ENCODE results near the gene NSUN4.

The NSUN4 gene

DNA sequence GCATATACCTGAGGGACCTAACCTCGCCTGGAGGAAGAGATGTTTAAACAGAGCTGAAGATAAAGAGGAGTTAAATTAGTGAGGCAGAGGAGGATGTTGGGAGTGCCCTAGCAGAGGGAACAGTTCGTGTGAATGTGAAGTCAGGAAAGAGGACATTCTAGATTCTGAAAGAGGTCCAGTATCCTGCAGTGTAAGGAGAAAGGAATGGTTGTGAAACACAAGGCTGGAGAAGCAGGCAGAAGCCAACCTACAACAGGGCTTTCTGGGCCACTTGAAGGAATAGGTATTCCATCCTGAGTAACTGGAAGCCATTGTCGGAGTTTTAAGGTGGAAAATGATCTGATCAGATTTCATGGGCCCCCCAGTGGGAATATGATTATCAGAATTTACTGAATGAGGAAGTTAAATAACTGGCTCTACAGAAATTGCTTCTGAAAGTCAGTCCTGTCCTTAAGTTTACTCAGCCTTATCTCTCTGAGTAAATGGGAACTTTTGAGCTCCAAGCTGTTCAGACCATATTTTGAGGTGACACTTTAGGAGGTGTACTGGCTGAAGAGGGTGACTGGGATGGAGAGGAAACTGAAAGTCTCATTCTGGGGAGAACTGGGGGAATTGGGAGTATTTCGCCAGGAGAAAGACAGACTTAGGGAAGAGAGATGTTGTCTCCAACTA lies 29.1 kb downstream of the NSUN4 start:
- no peak for DNase-seq

DNA sequence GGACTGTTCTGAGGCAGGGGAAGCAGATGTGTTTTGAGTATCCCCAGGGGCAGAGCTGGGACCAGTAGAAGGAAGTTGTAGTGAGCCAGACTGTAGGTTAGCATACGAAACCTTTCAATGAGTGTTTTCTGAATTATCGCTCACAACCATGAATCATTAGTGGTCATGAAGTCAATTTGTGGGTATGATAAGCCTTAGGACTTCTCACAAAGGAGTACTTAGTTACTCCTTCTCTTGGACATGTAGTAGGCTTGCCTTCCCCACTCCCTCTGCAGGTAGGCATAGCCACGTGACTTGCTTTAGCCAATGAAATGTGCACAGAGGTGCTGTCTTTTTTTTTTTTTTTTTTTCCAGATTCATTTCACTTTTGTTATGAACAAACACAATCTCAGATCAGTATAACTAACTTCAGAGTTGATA lies 29.6 kb downstream of the NSUN4 start:
- DNase-seq, result no peak

DNA sequence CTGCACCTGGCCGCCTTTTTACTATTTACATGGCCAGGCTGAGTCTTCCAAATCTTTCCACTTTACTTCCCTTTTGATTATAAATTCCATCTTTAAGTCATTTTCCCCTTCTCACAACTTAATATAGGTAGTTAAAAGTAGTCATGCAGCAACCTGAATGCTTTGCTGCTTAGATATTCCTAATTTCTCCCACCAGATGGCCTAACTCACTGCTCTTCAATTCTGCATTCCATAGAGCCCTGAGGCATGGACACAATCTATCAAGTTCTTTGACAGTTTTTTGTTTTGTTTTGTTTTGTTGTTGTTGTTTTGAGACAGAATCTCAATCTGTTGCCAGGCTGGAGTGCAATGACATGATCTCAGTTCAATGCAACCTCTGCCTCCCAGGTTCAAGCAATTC lies 31.8 kb downstream of the NSUN4 start:
- DNase-seq, result no peak

DNA sequence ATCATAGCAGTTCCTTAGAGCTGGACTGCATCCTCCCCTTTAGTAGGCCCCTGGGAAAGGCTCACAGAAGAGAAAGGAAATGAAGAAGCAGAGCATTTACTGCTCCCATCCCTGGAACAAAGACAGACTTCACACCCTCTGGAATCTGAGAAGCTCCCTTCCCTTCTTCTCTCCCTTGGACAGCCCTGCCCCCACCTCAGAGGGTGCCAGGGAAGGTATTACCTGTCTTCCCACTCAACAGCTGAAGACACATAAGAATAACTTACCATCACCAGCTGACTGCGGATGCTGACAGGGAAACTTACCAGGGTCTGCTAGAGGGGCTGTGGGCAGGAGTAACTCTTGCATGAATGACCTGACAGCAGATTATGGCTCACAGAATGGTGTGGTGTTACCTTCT lies 39.4 kb downstream of the NSUN4 start:
- no peak for DNase-seq

DNA sequence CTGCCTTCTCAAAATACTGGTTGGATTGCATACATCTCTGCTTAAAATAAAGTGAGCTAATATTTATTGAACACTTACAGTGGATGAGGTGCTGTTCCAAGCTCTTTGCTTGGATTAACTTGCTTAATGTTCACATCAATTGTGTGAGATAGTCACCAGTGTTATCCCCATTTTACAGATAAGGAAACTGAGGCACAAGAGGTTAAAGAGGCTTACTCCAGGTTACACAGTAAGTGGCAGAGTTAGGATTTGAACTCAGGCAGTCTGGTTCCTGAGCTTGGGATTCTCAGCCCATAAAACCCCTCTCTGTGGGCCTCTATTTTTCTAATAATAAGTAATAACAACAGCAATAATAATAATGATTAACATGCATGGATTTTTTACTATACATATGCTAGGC lies 39.9 kb downstream of the NSUN4 start:
- no peak for DNase-seq

DNA sequence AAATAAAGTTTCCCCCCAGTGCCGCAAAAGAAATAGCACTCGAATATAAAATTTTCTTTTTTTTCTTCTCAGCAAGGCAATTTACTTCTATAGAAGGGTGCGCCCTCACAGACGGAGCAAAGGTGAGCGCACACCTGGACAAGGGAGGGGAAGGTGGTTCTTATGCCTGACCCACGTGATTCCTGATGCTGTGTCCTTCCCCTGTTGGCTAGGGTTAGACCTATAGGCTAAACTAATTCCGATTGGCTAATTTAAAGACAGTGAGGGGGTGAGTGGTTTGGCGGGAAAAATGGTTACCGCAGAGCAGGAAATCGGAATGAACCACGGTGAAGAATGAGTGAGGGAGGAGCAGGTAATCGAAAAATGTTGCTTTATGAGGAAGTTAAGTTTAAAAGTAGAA lies 52.9 kb downstream of the NSUN4 start:
- DNase-seq, result no peak

DNA sequence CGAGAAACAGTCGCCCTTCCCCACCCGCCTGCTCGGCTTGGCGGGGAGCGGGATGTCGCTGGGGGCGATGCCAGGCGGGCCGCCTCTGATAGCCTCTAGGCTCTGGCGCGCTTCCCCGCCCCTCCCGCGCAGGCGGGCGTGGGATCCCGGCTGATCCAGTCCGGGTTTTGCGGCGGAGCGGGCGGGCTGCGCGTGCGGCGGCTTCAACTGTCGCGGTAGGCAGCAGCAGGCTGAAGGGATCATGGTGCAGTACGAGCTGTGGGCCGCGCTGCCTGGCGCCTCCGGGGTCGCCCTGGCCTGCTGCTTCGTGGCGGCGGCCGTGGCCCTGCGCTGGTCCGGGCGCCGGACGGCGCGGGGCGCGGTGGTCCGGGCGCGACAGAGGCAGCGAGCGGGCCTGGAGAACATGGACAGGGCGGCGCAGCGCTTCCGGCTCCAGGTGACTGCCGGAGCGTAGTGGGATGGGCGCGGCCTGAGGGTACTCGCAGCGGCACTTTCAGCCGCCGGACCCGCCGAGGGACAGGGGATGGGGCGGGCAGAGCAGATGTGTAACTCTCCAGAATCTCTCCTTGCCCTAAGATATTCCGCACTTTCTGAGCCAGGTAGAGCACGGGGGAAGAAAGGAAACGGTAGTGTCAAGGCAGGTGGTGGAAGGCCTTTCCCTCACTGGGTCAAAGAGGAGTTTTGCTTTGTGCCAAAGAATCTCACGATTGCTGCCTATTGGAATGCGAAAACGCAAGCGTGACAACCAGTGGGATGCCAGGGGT lies 53.7 kb downstream of the NSUN4 start, which contains the start of gene FAAH:
TSS of gene FAAH (plus strand) at position 210 of the 764 bp plus-strand sequence. CDS start at position 242, 32 bp downstream.
- DNase-seq, result no peak

DNA sequence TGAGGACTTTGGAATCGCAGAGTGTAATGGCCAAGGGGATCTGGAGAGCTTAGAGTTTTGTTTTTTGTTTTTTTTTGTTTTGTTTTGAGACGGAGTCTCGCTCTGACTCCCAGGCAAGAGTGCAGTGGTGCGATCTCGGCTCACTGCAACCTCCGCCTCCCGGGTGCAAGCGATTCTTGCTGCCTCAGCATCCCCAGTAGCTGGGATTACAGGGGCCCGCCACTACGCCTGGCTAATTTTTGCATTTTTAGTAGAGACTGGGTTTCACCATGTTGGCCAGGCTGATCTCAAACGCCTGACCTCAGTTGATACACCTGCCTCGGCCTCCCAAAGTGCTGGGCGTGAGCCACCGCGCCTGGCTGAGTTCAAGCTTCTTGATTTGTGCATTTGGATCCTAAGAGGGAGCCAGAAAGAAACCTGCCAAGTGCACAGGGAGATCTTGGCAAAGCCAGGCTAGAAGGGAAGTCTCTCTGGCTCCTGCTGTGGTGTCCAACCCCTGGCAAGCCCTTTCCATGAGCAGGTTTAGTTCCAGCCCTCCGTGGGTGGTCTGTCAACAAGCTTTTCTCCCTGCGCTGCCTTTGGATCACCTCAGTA lies 54.4 kb downstream of the NSUN4 start:
- no peak for DNase-seq

DNA sequence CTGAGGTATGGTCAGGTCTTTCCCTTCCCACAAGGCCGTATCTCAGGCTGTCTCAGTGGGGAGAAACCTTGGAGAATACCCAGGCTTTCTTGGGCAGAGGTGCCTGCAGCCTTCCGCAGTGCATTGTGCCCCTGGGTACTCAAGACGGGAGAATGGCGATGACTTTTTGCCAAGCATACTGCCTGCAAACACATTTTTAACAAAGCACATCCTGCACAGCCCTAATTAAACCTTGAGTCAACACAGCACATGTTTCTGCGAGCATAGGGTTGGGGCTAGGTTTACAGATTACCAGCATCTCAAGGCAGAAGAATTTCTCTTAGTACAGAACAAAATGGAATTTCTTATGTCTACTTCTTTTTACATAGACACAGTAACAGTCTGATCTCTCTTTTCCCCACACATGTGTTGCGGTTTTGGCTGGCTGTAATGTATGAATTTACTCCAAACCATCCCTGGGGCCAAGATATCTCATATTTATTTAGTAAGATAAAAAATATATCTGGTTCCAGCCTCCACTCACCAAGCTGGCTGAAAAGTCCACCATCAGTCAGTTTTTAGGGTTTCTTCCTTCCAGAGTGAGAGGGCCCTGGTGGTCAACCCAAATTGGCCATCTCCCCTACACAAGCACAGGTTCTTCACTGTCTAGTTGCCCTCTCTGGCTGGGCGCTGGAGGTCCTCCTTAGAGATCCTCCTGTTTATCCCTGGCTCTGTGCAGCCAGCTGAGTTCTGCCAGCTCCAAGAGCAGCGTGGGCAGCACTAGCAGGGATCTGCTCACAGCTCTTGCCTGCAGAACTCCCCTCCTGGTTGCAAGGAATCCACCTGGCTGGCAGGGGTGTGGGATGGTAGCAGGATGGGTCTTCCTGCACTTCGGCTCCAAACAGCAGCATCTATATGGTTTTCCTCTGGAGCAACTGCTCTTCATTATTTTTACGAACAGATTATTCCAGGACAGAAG lies 56.1 kb downstream of the NSUN4 start:
- DNase-seq, result peak; percentile 48

DNA sequence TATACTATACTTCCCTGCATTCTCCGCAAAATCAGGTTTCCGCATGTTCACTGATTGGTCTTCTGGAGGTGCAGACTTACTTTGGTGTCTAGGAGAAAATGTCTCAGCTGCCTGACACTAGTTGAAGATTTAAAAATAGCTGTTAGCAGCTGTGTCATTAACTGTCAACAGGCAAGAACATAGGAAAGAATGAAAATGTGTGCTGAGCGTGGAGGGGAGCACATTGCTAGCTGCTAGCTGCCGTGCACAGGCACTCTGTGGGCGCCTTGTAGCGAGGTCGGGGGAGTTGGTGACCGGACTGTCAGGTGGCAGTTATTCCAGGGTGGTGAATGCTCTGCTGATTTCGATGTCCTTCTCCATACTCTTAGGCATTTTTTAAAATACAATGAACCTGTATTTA lies 58.7 kb downstream of the NSUN4 start:
- no peak for DNase-seq

DNA sequence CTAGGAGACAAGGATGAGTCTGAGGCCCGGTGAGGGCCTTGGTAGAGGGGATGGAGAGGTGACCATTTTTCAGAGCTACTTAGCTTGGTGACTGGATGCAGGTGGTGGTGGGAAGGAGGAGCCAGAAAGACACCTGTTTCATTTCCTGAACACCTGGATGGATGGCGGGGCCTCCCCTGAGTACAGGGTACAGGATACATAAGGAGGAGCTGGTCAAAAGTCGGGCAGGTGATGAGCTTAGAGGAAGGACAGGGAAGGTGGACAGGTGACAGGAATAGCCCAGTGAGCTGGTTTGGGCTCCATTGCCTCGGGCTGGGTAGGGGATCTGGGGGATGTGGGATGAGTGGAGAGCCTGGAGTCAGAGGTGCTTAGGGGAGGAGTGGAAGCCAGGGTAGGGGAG lies 59.8 kb downstream of the NSUN4 start:
- no peak for DNase-seq

DNA sequence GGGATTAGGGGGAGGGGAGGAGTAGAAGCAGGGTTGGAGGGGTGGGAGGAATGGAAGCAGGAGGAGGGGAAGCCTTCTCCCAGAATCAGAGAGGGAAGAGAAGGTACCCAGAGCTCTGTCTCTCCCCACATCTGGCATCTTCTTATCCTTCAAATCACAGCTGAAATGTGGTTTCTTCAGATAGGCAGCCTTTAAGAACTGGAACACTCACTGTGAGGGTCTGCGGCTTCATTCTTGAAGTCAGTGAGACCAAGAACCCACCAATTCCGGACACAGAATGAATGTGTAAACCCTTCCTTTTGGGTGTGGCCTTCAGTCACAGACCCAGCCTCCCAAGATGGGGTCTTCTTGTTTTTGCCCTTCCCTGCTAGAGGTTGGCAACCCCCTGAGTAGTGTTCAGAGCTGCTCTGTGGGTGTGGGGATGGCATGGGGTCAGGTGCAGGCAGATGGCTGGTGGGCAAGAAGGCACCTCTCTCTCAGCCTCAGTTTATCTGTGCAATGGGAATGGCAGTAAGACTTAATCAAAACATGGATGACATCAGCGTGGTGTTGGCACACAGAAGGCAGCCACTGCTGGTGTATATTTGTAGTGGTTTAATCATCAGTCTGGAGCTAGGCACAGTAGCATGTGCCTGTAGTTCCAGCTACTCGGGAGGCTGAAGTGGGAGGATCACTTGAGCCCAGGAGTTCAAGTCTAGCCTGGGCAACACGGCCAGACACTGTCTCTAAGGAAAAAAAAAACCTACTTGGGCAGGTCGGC lies 60.7 kb downstream of the NSUN4 start:
- DNase-seq, result no peak

DNA sequence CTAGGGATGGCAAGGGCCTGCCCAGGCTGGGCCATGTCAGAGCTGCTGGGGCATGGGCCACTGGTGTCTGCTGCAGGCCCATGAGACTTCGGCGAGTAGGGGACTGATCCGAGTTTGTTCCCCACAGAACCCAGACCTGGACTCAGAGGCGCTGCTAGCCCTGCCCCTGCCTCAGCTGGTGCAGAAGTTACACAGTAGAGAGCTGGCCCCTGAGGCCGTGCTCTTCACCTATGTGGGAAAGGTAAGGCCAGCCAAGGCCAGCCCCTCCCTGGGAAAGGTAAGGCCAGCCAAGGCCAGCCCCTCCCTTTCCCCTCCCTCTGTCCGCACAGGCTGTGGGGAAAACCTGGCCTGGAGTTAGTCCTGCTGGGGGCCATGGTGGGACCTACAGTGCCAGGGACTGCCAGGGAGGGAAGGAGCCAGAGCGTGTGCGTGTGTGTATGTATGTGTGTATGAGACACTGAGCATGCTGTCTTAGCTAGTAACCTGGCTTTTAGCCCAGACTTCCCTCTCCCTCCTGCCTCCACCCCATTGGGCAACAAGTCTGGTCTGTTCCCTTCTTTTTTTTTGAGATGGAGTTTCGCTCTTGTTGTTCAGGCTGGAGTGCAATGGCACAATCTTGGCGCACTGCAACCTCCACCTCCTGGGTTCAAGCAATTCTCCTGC lies 61.5 kb downstream of the NSUN4 start:
- DNase-seq, result no peak

DNA sequence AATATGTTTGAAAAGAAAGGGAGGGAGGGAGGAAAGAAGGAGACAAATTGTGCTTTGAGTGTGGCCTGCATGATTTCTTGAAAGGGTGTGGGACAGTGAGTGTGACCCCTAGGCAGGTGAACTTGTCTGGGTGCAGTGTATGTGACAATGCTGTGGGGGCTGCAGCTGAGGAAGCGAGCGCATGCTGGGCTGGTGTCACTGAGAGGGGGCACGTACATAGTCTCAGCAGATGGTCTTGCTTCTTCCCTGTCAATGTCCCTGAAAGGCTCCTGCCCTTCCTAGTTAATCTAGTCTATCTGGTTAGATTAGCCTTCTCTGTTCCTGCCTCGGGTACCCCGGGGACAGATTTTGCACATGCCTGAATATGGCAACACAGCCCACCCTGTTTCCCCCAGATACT lies 63.3 kb downstream of the NSUN4 start:
- no peak for DNase-seq

DNA sequence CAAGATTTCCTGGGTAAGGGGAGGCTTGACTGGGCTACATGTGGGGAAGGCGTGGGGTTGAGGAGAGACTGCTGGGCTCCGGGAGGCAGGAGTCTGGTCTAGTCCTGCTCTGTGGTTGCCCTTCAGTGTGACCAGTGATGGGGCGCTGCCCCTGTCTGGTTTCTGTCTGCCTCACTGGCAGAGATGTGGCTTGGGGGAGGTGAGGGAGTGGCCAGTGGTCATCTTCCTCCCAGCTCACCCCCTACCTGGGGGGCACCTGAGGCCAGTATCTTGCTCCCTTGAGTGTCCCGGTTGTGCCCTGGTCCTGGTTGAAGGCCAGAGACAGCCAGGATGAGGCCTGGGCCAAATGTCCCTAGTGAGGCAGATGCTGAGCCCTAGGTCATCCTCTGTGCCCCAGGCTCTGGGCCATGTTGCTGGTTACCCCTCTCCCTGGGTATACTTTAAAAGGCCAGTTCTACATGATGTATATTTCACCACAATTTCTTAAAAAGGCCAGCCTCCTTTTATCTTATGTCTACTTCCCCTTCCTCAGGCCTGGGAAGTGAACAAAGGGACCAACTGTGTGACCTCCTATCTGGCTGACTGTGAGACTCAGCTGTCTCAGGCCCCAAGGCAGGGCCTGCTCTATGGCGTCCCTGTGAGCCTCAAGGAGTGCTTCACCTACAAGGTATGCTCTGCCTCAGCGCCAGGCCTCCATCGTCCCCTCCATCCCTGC lies 64.0 kb downstream of the NSUN4 start:
- DNase-seq, result no peak

DNA sequence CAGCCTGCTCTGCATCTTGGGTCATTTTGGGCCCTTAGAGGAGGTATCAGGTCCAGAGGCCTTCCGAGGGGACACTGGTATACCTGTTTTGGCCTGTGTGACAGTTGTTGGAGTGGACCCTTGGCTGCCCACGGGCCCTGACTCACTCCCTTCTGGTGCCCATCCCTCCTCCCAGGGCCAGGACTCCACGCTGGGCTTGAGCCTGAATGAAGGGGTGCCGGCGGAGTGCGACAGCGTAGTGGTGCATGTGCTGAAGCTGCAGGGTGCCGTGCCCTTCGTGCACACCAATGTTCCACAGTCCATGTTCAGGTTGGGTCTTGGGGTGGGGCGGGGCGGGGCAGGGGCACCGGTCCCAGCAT lies 64.6 kb downstream of the NSUN4 start:
- DNase-seq, result no peak

DNA sequence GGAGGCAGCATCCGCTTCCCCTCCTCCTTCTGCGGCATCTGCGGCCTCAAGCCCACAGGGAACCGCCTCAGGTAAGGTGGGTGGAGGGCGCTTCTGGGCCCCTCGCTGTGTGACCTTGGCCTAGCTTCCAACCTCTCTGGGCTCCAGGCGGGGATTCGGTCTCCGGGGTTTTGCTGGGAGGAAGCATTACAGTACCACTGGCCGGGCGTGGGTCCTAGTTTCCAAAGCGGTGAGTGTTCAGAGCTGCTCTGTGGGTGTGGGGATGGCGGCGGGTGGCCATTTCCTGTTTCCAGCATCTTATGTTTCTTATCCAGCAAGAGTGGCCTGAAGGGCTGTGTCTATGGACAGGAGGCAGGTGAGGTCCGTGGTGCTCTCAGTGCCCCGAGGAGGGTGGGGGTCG lies 65.1 kb downstream of the NSUN4 start:
- no peak for DNase-seq

DNA sequence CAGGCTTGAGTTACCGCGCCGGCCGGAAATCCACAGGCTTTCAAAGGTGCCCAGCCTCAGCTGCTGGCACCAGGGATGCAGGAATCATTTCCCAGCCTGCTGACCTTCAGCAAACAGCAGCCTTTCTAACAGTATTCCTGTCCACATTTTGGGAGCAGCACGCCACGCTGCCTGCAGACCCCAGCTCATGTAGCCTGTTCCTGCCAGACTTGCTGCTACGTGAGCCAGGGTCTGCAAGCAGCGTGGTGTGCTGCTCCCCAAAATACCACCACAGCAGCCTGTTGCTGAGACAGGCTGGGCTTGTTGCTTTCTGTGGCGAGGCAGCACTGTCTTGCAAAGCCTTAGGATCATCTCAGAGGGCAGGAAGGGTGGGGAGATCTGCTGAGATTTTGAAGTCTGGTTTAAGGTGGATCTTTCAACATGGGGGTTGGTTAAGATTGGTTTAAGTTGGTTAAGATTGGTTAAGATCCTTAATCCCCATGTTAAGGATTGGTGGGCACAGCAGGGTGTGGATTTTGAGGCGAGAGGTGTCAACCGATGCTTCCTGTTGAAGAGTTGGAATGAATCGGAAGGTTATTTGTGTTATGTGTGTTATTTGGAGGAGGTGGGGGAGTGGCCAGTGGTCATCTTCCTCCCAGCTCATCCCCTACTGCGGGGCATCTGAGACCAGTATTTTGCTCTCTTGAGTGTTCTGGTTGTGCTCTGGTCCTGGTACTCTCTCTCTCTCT lies 66.4 kb downstream of the NSUN4 start:
- no peak for DNase-seq

DNA sequence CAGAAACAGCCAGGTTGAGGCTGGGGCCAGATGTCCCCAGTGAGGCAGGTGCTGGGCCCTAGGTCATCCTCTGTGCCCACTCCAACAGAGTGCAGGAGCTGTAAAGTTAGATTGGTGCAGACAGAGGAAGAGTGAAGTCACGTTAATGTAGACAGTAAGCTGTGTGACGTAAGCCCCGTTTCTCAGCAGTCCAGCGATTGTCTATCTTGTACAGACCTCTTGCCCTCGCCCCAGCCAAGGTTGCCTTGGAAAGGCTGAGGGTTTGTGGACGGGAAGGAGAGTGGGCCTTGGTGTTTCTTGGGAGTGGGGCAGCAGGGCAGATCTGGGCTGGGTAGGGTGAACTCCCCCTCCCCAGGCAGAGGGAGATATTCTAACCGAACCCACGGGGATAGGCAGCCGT lies 67.0 kb downstream of the NSUN4 start:
- DNase-seq, result no peak

DNA sequence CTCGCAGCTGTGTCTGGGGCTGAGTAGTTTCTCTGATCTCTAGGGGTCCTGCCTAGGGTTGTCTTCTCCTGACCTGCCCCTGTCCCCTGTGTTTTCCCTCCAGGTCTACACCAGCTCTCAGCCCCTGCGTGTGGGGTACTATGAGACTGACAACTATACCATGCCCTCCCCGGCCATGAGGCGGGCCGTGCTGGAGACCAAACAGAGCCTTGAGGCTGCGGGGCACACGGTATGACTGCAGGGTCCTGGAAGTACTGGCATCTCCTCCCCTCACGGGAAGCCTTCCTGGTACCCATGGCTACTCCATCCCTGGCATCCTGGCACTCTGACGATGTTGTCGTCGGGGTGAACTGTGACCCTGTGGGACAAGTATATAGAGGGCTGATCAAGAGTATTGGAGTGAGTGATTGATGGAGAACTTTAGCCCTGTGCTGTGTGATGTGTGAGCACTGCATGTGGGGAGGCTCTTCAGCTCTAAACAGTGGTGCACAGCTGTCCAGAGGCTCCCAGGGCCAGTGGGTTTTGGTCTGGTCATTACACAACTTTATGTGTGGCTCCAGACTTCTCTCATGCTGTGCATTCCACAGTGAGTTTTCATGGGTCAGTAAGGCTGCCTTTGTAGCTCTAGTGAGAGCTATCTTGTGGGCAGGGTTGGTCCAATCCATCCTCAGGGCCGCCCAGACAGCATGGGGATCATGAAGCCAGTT lies 67.9 kb downstream of the NSUN4 start:
- no peak for DNase-seq
